MM.1S (cell line): ENCODE results near the gene TNN.

Experiments used
- CTCF ChIP-seq: fragments of 300-600 bp; sonication (generic); IDR thresholded peaks from 2 replicates; pipeline ENCODE4 v1.5.1; 2016; ENCODE audit warnings: antibody characterized with exemption, low read length, mixed read lengths
- EZH2phosphoT487 ChIP-seq: fragments of 300-600 bp; sonication (generic); IDR thresholded peaks from 2 replicates; pipeline ENCODE4 v1.6.1; 2018; ENCODE audit warnings: antibody characterized with exemption, low read length

- TF ChIP-seq CTCF: no peak
- TF ChIP-seq EZH2phosphoT487: no peak
Measured at GRCh38 chr1:175036476-175036875, 31.2 kb upstream of the TNN start.
